Measurements from ENCODE around the gene KIR3DL1. TPM values are rescaled to one million over a fixed set of nuclear protein-coding genes. Genes with fewer than 3 reads are reported as not detected.
"Not testable (repeated sequence)": the region's sequence is repeated elsewhere in the genome, so short reads cannot be mapped to it uniquely, and the experiment has no call there.

KIR3DL1 gene
- not detected for total RNA-seq

DNA sequence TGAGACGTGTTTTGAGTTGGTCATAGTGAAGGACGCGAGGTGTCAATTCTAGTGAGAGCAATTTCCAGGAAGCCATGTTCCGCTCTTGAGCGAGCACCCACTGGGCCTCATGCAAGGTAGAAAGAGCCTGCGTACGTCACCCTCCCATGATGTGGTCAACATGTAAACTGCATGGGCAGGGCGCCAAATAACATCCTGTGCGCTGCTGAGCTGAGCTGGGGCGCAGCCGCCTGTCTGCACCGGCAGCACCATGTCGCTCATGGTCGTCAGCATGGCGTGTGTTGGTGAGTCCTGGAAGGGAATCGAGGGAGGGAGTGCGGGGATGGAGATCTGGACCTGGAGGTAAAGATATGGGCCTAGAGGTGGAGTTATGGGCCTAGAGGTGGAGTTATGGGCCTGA is at the start of gene KIR3DL1:
Gene KIR3DL1, plus strand, starts transcription at position 218 of the 400 bp plus-strand sequence.
- intact Hi-C loops (cut with DNase I); DNase-seq (ENCODE audit: low spot score); ATAC-seq: not testable (repeated sequence)

DNA sequence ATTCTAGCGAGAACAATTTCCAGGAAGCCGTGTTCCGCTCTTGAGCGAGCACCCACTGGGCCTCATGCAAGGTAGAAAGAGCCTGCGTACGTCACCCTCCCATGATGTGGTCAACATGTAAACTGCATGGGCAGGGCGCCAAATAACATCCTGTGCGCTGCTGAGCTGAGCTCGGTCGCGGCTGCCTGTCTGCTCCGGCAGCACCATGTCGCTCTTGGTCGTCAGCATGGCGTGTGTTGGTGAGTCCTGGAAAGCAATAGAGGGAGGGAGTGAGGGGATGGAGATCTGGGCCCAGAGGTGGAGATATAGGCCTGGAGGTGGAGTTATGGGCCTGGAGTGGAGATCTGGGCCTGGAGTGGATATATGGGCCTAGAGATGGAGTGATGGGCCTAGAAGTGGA is 46.6 kb upstream of the KIR3DL1 start, which contains the start of gene KIR2DL1:
Gene KIR2DL1, plus strand, starts transcription at position 148 of the 400 bp plus-strand sequence. Its CDS starts 58 bp downstream, at position 206.
- DNase-seq (ENCODE audit: low spot score); ATAC-seq; intact Hi-C loops (cut with DNase I): not testable (repeated sequence)

DNA sequence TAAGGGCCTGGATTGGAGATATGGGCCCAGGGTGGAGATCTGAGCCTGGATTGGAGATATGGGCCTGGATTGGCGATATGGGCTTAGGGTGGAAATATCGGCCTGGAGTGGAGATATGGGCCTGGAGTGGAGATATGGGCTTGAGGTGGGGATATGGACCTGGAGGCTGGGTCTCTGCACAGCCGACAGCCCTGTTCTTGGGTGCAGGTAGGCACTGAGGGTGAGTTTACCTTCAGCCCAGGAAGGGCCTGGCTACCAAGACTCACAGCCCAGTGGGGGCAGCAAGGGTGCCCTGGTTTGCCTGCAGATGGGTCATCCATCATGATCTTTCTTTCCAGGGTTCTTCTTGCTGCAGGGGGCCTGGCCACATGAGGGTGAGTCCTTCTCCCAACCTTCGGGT is 45.8 kb upstream of the KIR3DL1 start:
- ATAC-seq; intact Hi-C loops (cut with DNase I); DNase-seq (ENCODE audit: low spot score): not testable (repeated sequence)

DNA sequence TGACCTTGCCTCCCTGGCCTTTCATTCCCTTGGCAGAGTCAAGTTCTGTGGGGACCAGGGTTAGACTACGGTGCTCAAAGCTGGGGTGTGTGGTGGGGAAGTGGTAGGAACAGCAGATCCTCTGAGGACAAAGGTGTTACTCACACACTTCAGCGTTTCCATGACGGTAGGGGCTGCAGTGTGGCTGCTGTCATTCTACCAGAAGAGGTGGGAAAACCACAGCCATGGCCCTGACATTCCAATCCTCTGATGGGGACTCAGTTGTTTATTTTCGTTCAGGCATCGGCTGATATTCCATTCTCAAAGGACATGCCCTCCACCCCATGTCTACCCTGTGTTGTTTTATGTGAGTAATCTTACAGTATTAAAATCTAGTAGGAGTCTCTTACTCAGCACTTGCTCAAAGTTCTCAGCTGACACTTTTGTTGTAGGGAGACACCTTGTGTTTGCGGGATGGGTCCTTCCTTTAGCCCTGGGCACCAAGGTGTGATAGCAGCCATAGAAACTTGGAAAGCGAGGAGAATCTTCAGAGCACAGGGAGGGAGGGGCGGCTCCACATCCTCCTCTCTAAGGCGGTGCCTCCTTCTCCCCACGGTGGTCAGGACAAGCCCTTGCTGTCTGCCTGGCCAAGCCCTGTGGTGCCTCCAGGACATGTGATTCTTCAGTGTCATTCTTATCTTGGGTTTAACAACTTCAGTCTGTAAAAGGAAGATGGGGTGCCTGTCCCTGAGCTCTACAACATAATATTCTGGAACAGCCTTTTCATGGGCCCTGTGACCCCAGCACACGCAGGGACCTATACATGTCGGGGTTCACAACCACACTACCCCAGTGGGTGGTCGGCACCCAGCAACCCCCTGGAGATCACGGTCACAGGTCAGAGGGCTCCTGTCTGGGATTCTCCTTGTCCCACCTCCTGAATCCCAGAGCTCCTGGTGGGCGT is 45.0 kb upstream of the KIR3DL1 start:
- ATAC-seq; DNase-seq (ENCODE audit: low spot score); intact Hi-C loops (cut with DNase I): not testable (repeated sequence)

DNA sequence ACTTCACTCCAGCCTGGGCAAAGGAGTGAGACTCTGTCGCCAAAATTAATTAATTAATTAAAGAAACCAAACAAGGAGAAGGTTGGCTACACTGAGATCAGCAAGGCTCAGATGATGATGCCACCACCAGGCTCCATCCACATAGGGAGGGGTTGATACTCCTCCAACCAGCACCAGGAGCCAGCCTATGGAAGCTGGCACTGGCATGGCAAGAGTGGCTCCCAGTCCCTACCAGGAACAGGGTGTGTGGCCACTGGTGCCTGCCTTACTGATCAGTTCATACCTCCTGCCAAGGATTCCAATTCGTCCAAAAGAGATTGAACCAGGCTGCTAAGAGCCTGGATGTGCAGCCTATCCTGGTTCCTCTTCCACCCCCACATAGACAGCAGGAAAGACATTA is 43.6 kb upstream of the KIR3DL1 start:
- DNase-seq (ENCODE audit: low spot score); intact Hi-C loops (cut with DNase I); ATAC-seq: not testable (repeated sequence)

DNA sequence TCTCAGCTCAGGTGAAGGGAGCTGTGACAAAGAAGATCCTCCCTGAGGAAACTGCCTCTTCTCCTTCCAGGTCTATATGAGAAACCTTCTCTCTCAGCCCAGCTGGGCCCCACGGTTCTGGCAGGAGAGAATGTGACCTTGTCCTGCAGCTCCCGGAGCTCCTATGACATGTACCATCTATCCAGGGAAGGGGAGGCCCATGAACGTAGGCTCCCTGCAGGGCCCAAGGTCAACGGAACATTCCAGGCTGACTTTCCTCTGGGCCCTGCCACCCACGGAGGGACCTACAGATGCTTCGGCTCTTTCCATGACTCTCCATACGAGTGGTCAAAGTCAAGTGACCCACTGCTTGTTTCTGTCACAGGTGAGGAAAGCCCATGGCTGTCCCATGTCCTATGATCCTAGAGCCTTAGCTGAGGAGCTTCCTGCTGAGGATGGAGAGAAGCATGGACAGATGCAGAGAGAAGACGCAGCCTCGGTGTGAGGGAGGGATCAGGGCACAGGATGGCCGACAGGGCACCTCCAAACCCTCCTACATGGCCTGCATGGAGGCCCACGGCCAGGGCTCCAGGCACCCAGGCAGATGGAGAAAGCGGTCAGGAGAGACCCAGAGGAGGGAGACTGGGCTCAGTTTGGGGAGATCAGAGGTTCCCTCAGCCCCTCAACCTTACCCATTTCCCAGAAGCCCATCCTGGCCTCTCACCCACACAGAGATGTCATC is 41.0 kb upstream of the KIR3DL1 start:
- intact Hi-C loops (cut with DNase I); DNase-seq (ENCODE audit: low spot score); ATAC-seq: not testable (repeated sequence)

DNA sequence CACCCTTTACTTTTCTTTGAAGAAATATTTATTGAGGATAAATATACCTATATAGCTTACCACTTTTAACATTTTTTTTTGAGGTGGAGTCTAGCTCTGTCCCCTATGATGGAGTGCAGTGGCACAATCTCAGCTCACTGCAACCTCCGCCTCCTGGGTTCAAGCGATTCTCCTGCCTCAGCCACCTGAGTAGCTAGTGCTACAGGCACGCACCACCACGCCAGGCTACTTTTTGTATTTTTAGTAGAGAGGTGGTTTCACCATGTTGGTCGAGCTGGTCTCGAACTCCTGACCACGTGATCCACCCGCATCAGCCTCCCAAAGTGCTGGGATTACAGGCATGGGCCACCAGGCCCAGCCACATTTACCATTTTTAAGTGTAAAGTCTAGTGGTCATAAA is 40.4 kb upstream of the KIR3DL1 start:
- intact Hi-C loops (cut with DNase I); ATAC-seq; DNase-seq (ENCODE audit: low spot score): not testable (repeated sequence)

DNA sequence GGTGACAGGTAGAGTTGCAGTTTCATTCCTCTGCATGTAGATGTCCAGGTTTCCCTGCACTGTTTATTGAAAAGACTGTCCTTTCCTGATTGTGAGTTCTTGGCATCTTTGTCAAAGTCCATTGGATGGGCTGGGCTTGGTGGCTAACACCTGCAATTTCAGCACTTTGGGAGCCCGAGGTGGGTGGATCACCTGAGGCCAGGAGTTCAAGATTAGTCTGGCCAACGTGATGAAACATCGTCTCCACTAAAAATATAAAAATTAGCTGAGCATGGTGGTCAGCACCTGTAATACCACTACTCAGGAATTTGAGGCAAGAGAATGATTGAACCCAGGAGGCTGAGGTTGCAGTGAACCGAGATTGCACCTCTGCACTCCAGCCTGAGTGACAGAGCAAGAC is 38.4 kb upstream of the KIR3DL1 start:
- intact Hi-C loops (cut with DNase I); ATAC-seq; DNase-seq (ENCODE audit: low spot score): not testable (repeated sequence)

DNA sequence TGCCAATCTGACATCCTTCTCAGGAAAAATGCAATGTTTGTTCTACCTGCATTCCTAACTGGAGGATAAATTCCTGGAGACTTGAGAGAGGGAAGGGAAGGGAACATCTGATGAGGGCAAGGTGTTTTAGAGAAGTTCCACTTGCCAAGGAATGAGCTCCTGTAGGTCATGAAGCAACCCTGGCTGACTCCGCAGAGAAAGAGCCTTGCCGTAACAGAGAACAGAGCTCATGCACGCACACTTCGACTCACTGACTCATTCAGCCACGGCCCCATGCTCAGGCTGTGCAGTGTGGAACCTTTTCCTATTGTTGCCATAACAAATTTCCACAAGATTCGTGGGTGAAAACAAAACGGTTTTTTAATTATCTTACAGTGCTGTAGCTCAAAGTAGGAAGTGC is 37.4 kb upstream of the KIR3DL1 start:
- ATAC-seq; DNase-seq (ENCODE audit: low spot score); intact Hi-C loops (cut with DNase I): not testable (repeated sequence)

DNA sequence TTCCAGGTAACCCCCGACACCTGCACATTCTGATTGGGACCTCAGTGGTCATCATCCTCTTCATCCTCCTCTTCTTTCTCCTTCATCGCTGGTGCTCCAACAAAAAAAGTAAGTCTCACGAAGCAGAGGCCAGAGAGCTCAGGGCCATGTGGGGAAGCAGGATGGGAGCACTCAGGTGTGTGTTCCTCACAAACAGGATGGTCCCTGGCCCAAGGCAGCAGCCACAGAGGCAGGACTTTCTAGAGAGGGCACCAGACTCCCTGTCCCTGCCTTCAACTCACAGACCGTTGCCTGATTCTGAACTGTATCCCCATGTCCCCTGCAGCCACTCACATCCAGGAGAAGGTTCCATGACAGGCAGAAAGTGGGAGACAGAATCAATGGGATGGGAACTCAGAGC is 33.4 kb upstream of the KIR3DL1 start:
- intact Hi-C loops (cut with DNase I); DNase-seq (ENCODE audit: low spot score); ATAC-seq: not testable (repeated sequence)

DNA sequence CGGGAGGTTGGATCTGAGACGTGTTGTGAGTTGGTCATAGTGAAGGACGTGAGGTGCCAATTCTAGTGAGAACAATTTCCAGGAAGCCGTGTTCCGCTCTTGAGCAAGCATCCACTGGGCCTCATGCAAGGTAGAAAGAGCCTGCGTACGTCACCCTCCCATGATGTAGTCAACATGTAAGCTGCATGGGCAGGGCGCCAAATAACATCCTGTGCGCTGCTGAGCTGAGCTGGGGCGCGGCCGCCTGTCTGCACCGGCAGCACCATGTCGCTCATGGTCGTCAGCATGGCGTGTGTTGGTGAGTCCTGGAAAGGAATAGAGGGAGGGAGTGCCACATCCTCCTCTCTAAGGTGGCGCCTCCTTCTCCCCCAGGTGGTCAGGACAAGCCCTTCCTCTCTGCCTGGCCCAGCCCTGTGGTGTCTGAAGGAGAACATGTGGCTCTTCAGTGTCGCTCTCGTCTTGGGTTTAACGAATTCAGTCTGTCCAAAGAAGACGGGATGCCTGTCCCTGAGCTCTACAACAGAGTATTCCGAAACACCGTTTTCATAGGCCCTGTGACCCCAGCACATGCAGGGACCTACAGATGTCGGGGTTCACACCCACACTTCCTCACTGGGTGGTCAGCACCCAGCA is 30.1 kb upstream of the KIR3DL1 start:
- ATAC-seq; DNase-seq (ENCODE audit: low spot score); intact Hi-C loops (cut with DNase I): not testable (repeated sequence)

DNA sequence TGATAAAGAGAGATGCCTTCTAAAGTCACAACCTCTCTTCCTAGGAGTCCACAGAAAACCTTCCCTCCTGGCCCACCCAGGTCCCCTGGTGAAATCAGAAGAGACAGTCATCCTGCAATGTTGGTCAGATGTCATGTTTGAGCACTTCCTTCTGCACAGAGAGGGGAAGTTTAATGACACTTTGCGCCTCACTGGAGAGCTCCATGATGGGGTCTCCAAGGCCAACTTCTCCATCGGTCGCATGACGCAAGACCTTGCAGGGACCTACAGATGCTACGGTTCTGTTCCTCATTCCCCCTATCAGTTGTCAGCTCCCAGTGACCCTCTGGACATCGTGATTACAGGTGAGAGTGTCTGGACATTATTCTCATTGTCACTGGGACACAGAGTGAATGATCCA is 28.1 kb upstream of the KIR3DL1 start:
- intact Hi-C loops (cut with DNase I); ATAC-seq; DNase-seq (ENCODE audit: low spot score): not testable (repeated sequence)

DNA sequence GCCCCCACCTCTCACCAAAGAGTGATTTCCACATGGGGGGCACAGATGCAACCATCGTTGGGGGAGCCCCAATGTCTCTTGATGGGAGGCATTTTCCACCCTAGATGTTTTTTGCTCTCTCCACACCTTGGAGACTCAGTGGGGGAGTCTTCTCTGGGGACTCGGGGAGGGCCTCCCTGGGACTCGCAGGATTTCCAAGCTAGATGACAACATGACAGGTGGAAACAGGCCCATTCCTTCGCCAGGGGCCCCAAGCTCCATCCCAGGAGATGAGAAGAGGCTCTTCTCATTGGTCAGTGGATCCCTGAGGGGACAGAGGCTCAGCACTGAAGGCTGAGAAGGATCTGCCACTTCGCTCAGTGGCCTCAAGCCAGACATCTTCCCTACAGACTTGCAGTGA is 25.6 kb upstream of the KIR3DL1 start:
- no peak for ATAC-seq
- DNase-seq (ENCODE audit: low spot score): no peak
- intact Hi-C loops (cut with DNase I): no loop called here

DNA sequence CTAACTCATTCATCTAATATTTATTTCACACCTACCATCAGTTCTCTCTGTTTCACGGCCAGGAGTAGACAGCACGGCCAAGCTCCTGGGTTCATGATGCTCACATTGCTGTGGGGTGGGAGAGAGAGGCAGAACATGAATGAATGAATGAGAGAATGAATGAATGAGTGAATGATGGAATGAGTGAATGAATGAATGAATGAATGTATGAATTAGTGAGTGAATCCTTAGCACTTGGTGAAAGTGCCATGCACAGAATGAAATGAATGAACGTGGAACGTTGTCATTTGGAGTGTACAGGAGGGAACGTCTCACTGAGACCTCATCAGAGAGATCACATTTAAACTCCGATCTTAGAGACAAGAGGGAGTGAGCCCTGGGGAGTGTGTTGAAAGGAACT is 24.8 kb upstream of the KIR3DL1 start:
- ATAC-seq (no peak), DNase-seq (ENCODE audit: low spot score) (no peak)
- intact Hi-C loops (cut with DNase I): no loop called here

DNA sequence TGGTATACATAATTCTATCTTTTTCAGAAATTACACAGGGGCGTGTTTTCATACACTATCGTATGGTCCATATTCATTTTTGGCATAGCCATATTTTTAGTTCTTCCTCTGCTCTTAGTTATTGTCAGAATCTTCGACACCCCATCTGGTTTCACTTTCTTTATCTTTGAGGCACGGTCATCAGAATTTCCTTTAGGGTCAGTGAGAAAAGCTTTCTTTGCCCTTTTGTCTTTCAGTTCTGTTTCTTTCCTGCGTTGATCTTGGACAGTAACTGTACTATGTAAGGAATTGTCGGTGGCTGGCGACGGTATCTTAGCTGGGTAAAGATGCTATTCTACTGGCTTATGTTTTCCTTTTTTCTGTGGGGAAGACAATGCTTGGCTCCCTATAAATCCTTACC is 23.5 kb upstream of the KIR3DL1 start:
- DNase-seq (ENCODE audit: low spot score) (no peak), ATAC-seq (no peak)
- intact Hi-C loops (cut with DNase I): no loop called here

DNA sequence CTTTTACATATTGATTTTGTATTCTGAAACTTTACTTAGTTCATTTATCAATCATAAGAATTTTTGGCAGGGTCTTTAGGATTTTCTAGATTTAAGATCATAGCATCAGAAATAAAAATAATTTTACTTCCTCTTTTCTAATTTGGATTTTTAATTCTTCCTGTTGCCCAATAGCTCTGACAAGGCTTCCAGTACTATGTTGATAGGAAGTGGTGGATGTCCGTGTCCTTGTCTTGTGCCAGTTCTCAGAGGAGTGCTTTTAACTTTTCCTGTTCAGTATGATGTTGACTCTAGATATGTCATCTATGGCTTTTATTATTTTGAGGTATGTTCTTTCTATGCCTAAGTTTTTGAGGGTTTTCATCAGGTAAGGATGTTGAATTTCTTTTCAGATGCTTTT is 20.5 kb upstream of the KIR3DL1 start:
- ATAC-seq: no peak
- no peak for DNase-seq (ENCODE audit: low spot score)
- intact Hi-C loops (cut with DNase I): no loop called here

DNA sequence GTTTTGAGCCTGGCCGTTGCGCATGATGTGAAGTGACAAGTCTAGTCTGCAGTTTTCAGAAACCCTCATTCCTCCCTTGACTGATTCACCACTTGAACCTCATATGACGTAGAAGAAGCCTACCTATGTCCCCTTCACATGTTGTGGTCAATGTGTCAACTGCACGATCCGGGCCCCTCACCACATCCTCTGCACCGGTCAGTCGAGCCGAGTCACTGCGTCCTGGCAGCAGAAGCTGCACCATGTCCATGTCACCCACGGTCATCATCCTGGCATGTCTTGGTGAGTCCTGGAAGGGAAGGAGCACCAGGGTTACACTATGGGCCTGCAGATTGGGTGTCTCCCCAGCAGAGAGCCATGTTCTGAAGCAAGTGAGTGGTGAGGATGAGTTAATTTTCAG is 12.9 kb upstream of the KIR3DL1 start, which contains the start of gene KIR2DL4:
Gene KIR2DL4, plus strand, starts transcription at position 201 of the 400 bp plus-strand sequence. Its CDS starts 42 bp downstream, at position 243.
- DNase-seq (ENCODE audit: low spot score) (no peak), ATAC-seq (no peak)

DNA sequence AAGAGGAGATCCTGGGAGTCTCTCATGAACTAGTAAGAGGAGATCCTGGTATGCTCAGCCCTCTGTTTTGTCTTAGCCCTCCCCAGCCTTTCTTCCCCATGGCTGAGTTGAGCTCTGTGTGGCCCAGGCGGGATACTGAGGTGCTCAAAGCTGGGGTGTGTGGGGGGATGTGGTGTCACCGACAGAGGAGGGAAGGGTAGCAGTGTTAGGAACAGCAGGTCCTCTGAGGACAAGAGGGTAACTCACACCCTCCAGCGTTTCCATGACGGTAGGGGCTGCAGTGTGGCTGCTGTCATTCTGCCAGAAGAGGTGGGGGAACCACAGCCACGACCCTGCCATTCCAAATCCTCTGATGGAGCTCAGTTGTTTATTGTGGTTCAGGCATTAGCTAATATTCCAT is 12.2 kb upstream of the KIR3DL1 start:
- DNase-seq (ENCODE audit: low spot score): no peak

More for the DNA sequence above, 12.9 kb upstream of the KIR3DL1 start, which contains the start of gene KIR2DL4:
- intact Hi-C loops (cut with DNase I): no loop called here

DNA sequence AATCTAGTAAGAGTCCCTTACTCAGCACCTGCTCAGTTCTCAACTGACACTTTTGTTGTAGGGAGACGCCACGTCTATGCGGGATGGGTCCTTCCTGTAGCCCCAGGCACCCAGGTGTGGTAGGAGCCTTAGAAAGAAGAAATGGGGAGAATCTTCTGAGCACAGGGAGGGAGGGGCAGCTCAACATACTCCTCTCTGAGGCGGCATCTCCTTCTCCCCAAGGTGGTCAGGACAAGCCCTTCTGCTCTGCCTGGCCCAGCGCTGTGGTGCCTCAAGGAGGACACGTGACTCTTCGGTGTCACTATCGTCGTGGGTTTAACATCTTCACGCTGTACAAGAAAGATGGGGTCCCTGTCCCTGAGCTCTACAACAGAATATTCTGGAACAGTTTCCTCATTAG is 11.7 kb upstream of the KIR3DL1 start:
- intact Hi-C loops (cut with DNase I): no loop called here
- ATAC-seq: no peak
- no peak for DNase-seq (ENCODE audit: low spot score)

More for the DNA sequence above, 12.2 kb upstream of the KIR3DL1 start:
- ATAC-seq: no peak
- intact Hi-C loops (cut with DNase I): no loop called here
